Calu3 (cell line): ENCODE results near the gene SPECC1. TPM values are rescaled to one million over a fixed set of nuclear protein-coding genes. Genes with fewer than 3 reads are reported as not detected.

ENCODE experiments used
- BruUV-seq: library from RNA; stranded (reverse); fragments of 400-500 nt; replicated peaks from 2 replicates; lab custom pipeline; 2021; lab: Mats Ljungman, UMichigan
- CTCF ChIA-PET: fragments of 300-600 bp; sonication (Branson Sonifier 250); formaldehyde crosslinking; loops from one replicate; lab custom pipeline; 2022; ENCODE audit warnings: antibody characterized with exemption; lab: Charles Lee
- DNase-seq: peaks from one replicate; pipeline ENCODE4 v3.0.0; 2022
- H3K27ac Mint-ChIP-seq: one replicate; pipeline ENCODE4 v1.8.0; 2022; ENCODE audit warnings: mixed read lengths; ENCODE audit not compliant: unreplicated experiment
- H3K27me3 Mint-ChIP-seq: one replicate; pipeline ENCODE4 v1.8.0; 2022; ENCODE audit warnings: mixed read lengths; ENCODE audit not compliant: unreplicated experiment
- H3K36me3 Mint-ChIP-seq: one replicate; pipeline ENCODE4 v1.8.0; 2022; ENCODE audit warnings: mild to moderate bottlenecking, moderate library complexity, mixed read lengths; ENCODE audit not compliant: insufficient read depth, unreplicated experiment
- H3K4me1 Mint-ChIP-seq: one replicate; pipeline ENCODE4 v1.8.0; 2022; ENCODE audit warnings: mild to moderate bottlenecking, low read depth, mixed read lengths; ENCODE audit not compliant: unreplicated experiment
- H3K4me3 Mint-ChIP-seq: one replicate; pipeline ENCODE4 v1.8.0; 2022; ENCODE audit warnings: mild to moderate bottlenecking, low read depth, moderate library complexity, mixed read lengths; ENCODE audit not compliant: unreplicated experiment
- H3K9me3 Mint-ChIP-seq: one replicate; pipeline ENCODE4 v1.8.0; 2022; ENCODE audit warnings: low read depth, mixed read lengths; ENCODE audit not compliant: unreplicated experiment
- CTCF ChIP-seq: fragments of 200-600 bp; IDR thresholded peaks from one replicate; pipeline ENCODE4 v1.8.0; 2022; ENCODE audit warnings: antibody characterized with exemption; ENCODE audit not compliant: unreplicated experiment
- intact Hi-C: fragments of 100-400 bp; cut with micrococcal nuclease; formaldehyde crosslinking; loops from one replicate; pipeline ENCODE4 v1.10.0; 2022; ENCODE audit not compliant: unreplicated experiment
- total RNA-seq: library from RNA; stranded (reverse); gene quantifications from 2 replicates; pipeline ENCODE4 v1.2.3, GENCODE V29; 2022

SPECC1 gene
- total RNA-seq, 1 experiment from 2014 or later, result 53.5 TPM

GRCh38 chr17:19979917-19980770 lies 29.0 kb upstream of the SPECC1 start:
- peaks cover 7% of the 10 kb centered on the region for H3K4me1 Mint-ChIP-seq
- CTCF ChIA-PET, result no interaction called here
- intact Hi-C loops, result no loop called here
- peaks cover 28% of the 10 kb centered on the region for H3K36me3 Mint-ChIP-seq
- DNase-seq, result no peak
- H3K27me3 Mint-ChIP-seq, result no peaks in the 10 kb centered on the region
- BruUV-seq, result no TSS peak
- H3K27ac Mint-ChIP-seq, result no peak overlapping the region
- no peak overlapping the region for H3K4me3 Mint-ChIP-seq
- TF ChIP-seq CTCF, result no peak
- H3K9me3 Mint-ChIP-seq, result no peaks in the 10 kb centered on the region

GRCh38 chr17:19986941-19987861 lies 22.0 kb upstream of the SPECC1 start:
- no peak for TF ChIP-seq CTCF
- no peaks in the 10 kb centered on the region for H3K4me1 Mint-ChIP-seq
- H3K4me3 Mint-ChIP-seq, result no peak overlapping the region
- no peaks in the 10 kb centered on the region for H3K36me3 Mint-ChIP-seq
- no peaks in the 10 kb centered on the region for H3K9me3 Mint-ChIP-seq
- intact Hi-C loops, result no loop called here
- H3K27ac Mint-ChIP-seq, result no peak overlapping the region
- BruUV-seq, result no TSS peak
- CTCF ChIA-PET, result no interaction called here
- DNase-seq, result no peak
- H3K27me3 Mint-ChIP-seq, result peaks cover 14% of the 10 kb centered on the region

- DNase-seq, result no peak
- BruUV-seq, result no TSS peak
- Mint-ChIP-seq H3K27me3 (peaks cover 14% of the 10 kb centered on the region), H3K27ac (no peak overlapping the region), H3K36me3 (no peaks in the 10 kb centered on the region), H3K9me3 (no peaks in the 10 kb centered on the region), H3K4me3 (no peak overlapping the region), H3K4me1 (no peaks in the 10 kb centered on the region)
- CTCF ChIA-PET, result no interaction called here
- intact Hi-C loops, result no loop called here
- no peak for TF ChIP-seq CTCF
Measured at GRCh38 chr17:19987897-19988296, 21.3 kb upstream of the SPECC1 start.

- TF ChIP-seq CTCF, result no peak
- no TSS peak for BruUV-seq
- CTCF ChIA-PET, result no interaction called here
- no peak overlapping the region for H3K4me3 Mint-ChIP-seq
- H3K9me3 Mint-ChIP-seq, result no peaks in the 10 kb centered on the region
- no peaks in the 10 kb centered on the region for H3K4me1 Mint-ChIP-seq
- DNase-seq, result no peak
- no peaks in the 10 kb centered on the region for H3K36me3 Mint-ChIP-seq
- intact Hi-C loops, result no loop called here
- H3K27ac Mint-ChIP-seq, result no peak overlapping the region
- peaks cover 14% of the 10 kb centered on the region for H3K27me3 Mint-ChIP-seq
Measured at GRCh38 chr17:19991252-19991885, 17.8 kb upstream of the SPECC1 start.
